Tibial nerve (tissue), 4 donors: ENCODE measurements around the gene CEACAM20. TPM values are rescaled to one million over a fixed set of nuclear protein-coding genes. Genes with fewer than 3 reads are reported as not detected.

Source experiments
- DNase-seq, 2 donors: peaks; one replicate each; pipeline ENCODE4 v3.0.0-alpha.2; 2019; ENCODE audit warnings: low spot score in 2 of 2
- H3K27ac ChIP-seq, 4 donors: fragments of 200-600 bp; sonication (generic) in 3 of 4; one replicate each; pipeline ENCODE4 v1.5.1; 2017 to 2019; ENCODE audit warnings: mild to moderate bottlenecking in 1 of 4
- H3K27me3 ChIP-seq, 2 donors: fragments of 200-600 bp; sonication (generic) in 1 of 2; one replicate each; pipeline versions ENCODE4 v1.5.1 to v1.6.0; 2017 to 2019
- H3K36me3 ChIP-seq, 3 donors: fragments of 200-600 bp; sonication (generic); one replicate each; pipeline ENCODE4 v1.5.1; 2018 to 2019
- H3K4me1 ChIP-seq, 4 donors: fragments of 200-600 bp; sonication (generic) in 3 of 4; one replicate each; pipeline ENCODE4 v1.5.1; 2017 to 2019
- H3K4me3 ChIP-seq, 4 donors: fragments of 200-600 bp; sonication (generic) in 3 of 4; one replicate each; pipeline ENCODE4 v1.5.1; 2017 to 2019; ENCODE audit warnings: mild to moderate bottlenecking in 1 of 4, moderate library complexity in 1 of 4
- H3K9me3 ChIP-seq, 4 donors: fragments of 200-600 bp; sonication (generic) in 3 of 4; one replicate each; pipeline ENCODE4 v1.5.1; 2017 to 2019
- EP300 ChIP-seq, 2 donors: sonication (generic); formaldehyde crosslinking; IDR thresholded peaks; one replicate each; pipeline ENCODE4 v1.6.1; 2017; ENCODE audit warnings: antibody characterized with exemption in 2 of 2, mild to moderate bottlenecking in 1 of 2
- POLR2A ChIP-seq, 2 donors: fragments of 450-650 bp; IDR thresholded peaks; one replicate each; pipeline ENCODE4 v1.6.1; 2017; ENCODE audit warnings: antibody characterized with exemption in 2 of 2, mild to moderate bottlenecking in 2 of 2, moderate library complexity in 2 of 2
- WGBS, 2 donors: methylation state at CpG; one replicate each; pipeline ENCODE4 v1.1.5; 2018; 5-methylcytosine and 5-hydroxymethylcytosine counted together
- total RNA-seq, 4 donors: library from RNA; depleted of rRNA; stranded (reverse); fragments of >200 nt; gene quantifications; one replicate each; pipeline ENCODE4 v1.1.0, GENCODE V29; 2016
- TF ChIP-seq, protein P1 (sequence below), 5 experiments: fragments of 200-600 bp in 3 of 5; fragments of 450-650 bp in 2 of 5; sonication (generic) in 3 of 5; IDR thresholded peaks; one replicate each; pipeline ENCODE4 v1.5.1; 2016 to 2019; ENCODE audit warnings: antibody characterized with exemption in 5 of 5, mild to moderate bottlenecking in 3 of 5, moderate library complexity in 2 of 5

CEACAM20 gene
- total RNA-seq, 4 donors from 2014 or later: not detected

DNA sequence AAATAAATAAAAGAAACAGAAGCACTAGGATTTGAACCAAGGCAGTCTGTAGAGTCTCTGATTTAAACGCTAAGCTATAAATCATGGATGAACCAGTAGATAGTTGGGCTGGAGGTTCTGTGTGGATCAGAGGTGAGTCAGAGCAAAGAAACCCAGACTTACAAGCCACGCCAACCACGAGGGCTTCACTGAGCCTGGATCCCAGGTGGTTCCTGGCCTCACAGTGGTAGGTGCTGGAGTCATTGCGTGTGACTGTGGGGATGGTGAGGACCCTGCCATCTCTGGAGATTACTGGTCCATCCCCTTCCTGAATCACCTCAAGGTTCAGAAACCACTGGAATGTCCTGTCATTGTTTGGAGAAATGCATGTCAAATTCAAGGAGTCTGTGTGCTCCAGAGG is 19.3 kb upstream of the CEACAM20 start:
- H3K36me3 ChIP-seq: no peaks in the 10 kb centered on the region
- DNase-seq: no peak
- peaks cover 0 to 7% (median 0%) of the 10 kb centered on the region in 4 donors for H3K9me3 ChIP-seq
- 72 to 83% methylated on average over 4 of the region's 4 CpGs for WGBS, 2 donors
- no peak overlapping the region for H3K27ac ChIP-seq
- TF ChIP-seq, protein P1, sequence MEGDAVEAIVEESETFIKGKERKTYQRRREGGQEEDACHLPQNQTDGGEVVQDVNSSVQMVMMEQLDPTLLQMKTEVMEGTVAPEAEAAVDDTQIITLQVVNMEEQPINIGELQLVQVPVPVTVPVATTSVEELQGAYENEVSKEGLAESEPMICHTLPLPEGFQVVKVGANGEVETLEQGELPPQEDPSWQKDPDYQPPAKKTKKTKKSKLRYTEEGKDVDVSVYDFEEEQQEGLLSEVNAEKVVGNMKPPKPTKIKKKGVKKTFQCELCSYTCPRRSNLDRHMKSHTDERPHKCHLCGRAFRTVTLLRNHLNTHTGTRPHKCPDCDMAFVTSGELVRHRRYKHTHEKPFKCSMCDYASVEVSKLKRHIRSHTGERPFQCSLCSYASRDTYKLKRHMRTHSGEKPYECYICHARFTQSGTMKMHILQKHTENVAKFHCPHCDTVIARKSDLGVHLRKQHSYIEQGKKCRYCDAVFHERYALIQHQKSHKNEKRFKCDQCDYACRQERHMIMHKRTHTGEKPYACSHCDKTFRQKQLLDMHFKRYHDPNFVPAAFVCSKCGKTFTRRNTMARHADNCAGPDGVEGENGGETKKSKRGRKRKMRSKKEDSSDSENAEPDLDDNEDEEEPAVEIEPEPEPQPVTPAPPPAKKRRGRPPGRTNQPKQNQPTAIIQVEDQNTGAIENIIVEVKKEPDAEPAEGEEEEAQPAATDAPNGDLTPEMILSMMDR (IDR thresholded peaks at IDR 0.05): no peak
- TF ChIP-seq POLR2A (IDR thresholded peaks at IDR 0.05): no peak
- TF ChIP-seq EP300 (IDR thresholded peaks at IDR 0.05): no peak
- H3K27me3 ChIP-seq: no peaks in the 10 kb centered on the region
- no peak overlapping the region for H3K4me3 ChIP-seq
- H3K4me1 ChIP-seq: no peaks in the 10 kb centered on the region

DNA sequence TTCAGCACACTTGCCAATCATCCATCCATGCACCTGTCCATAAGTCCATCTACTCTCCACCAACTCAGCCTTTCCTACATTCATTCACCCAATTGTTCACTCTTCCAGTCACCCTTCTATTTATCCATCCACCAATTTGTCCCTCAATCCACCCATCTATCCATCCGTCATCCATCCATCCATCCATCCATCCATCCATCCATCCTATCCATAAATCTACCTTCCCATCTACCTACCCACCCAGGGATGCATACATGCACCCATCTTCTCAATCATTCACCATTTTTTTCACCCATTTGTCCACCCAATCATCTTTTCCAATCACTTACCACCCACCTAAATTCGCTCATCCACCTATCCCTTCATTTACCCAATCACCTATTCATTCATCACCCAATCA is 14.6 kb upstream of the CEACAM20 start:
- DNase-seq: no peak
- H3K36me3 ChIP-seq: no peaks in the 10 kb centered on the region
- TF ChIP-seq POLR2A (IDR thresholded peaks at IDR 0.05): no peak
- no peak for TF ChIP-seq EP300 (IDR thresholded peaks at IDR 0.05)
- TF ChIP-seq, protein P1 (IDR thresholded peaks at IDR 0.05): no peak
- no peak overlapping the region for H3K4me3 ChIP-seq
- H3K9me3 ChIP-seq: peaks cover 0 to 3% (median 0%) of the 10 kb centered on the region in 4 donors
- no peaks in the 10 kb centered on the region for H3K27me3 ChIP-seq
- no peaks in the 10 kb centered on the region for H3K4me1 ChIP-seq
- no peak overlapping the region for H3K27ac ChIP-seq
- WGBS, 2 donors: 40 to 66% methylated on average over 2 of the region's 2 CpGs

DNA sequence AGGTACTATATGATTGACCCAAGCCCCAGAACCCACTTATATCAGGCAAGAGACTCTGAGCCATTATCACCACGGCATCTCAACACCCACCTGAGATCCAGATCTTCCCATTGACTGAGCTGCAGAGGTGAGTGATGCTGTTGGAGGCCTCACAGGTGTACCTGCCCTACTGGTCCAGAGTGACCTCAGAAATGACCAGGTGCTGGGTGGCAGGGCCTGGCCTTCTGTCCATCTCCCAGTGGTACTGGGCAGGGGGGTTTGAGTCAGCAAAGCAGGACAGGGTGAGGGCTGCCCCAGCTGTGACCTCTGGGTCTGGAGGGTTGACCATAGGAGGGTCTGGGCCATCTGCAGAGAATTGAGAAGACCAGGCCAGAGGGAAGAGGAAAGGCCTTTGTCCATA is 13.2 kb upstream of the CEACAM20 start:
- TF ChIP-seq POLR2A (IDR thresholded peaks at IDR 0.05) (no peak), EP300 (IDR thresholded peaks at IDR 0.05) (no peak)
- TF ChIP-seq, protein P1 (IDR thresholded peaks at IDR 0.05): no peak
- Histone ChIP-seq H3K4me3 (no peak overlapping the region), H3K9me3 (peaks cover 0 to 4% (median 0%) of the 10 kb centered on the region in 4 donors), H3K27ac (no peak overlapping the region), H3K27me3 (no peaks in the 10 kb centered on the region), H3K4me1 (no peaks in the 10 kb centered on the region), H3K36me3 (no peaks in the 10 kb centered on the region)
- no peak for DNase-seq
- WGBS, 2 donors: 0 to 50% methylated on average over 1 of the region's 1 CpG

DNA sequence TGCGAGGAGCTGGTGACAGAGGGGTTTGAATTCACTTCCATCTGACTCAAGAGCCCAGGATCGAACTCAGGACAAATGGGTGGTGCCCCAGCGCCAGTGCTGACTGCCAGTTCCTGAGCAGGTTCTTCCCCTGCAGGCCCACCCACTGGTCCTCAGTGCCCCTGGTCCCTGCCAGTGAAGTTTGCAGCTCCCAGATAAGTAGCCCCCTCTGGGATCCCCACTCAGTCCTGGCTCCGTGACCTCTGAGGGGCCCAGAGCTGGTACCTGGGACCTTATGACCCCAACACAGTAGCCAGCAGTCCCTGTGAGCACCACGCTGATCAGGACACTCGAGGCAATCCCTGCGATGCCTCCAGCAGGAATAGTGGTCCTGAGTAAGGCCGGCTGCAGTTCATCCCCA is 11.3 kb upstream of the CEACAM20 start:
- TF ChIP-seq, protein P1 (IDR thresholded peaks at IDR 0.05): no peak
- TF ChIP-seq POLR2A (IDR thresholded peaks at IDR 0.05) (no peak), EP300 (IDR thresholded peaks at IDR 0.05) (no peak)
- H3K4me3 ChIP-seq: no peak overlapping the region
- no peaks in the 10 kb centered on the region for H3K27me3 ChIP-seq
- DNase-seq: no peak
- H3K27ac ChIP-seq: no peak overlapping the region
- H3K4me1 ChIP-seq: no peaks in the 10 kb centered on the region
- no peaks in the 10 kb centered on the region for H3K36me3 ChIP-seq
- peaks cover 0 to 14% (median 0%) of the 10 kb centered on the region in 4 donors for H3K9me3 ChIP-seq
- 81 to 86% methylated on average over 7 to 8 of the region's 8 CpGs for WGBS, 2 donors

DNA sequence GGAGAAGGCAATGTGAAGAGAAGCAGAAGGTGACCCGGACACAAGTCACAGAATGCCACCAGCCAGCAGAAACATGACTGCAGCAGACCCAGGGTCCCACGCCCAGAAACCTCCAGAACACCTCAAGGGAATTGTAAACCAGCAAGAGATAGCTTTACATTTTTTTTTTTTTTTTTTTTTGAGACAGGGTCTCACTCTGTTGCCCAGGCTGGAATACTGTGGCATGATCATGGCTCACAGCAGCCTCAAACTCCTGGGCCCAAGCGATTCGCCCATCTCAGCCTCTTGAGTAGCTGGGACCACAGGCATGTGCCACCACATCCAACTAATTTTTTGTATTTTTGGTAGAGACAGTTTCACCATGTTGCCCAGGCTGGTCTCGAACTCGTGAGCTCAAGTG is 10.5 kb upstream of the CEACAM20 start:
- DNase-seq: no peak
- H3K9me3 ChIP-seq: peaks cover 0 to 19% (median 0%) of the 10 kb centered on the region in 4 donors
- WGBS, 2 donors: 78 to 80% methylated on average over 6 of the region's 6 CpGs
- no peaks in the 10 kb centered on the region for H3K4me1 ChIP-seq
- H3K27me3 ChIP-seq: no peaks in the 10 kb centered on the region
- no peak for TF ChIP-seq EP300 (IDR thresholded peaks at IDR 0.05)
- no peak for TF ChIP-seq POLR2A (IDR thresholded peaks at IDR 0.05)
- TF ChIP-seq, protein P1 (IDR thresholded peaks at IDR 0.05): no peak
- no peaks in the 10 kb centered on the region for H3K36me3 ChIP-seq
- no peak overlapping the region for H3K4me3 ChIP-seq
- H3K27ac ChIP-seq: no peak overlapping the region
